Sigmoid colon (tissue), 4 donors: ENCODE data around the gene PRPH.

Source experiments
- POLR2A ChIP-seq, 2 donors: fragments of 450-650 bp; IDR thresholded peaks; one replicate each; pipeline ENCODE4 v1.6.1; 2016; ENCODE audit warnings: antibody characterized with exemption in 2 of 2, mild to moderate bottlenecking in 2 of 2, moderate library complexity in 2 of 2
- POLR2AphosphoS5 ChIP-seq, 4 donors: sonication (generic); formaldehyde crosslinking; IDR thresholded peaks; one replicate each; pipeline ENCODE4 v1.6.1; 2017; ENCODE audit warnings: antibody characterized with exemption in 4 of 4
- TF ChIP-seq, protein P1 (sequence below), 4 experiments: fragments of 450-650 bp in 3 of 4; fragments of 200-600 bp in 1 of 4; IDR thresholded peaks; one replicate each; pipeline ENCODE4 v1.5.1; 2016 to 2019; ENCODE audit warnings: antibody characterized with exemption in 4 of 4, mild to moderate bottlenecking in 3 of 4, moderate library complexity in 2 of 4

DNA sequence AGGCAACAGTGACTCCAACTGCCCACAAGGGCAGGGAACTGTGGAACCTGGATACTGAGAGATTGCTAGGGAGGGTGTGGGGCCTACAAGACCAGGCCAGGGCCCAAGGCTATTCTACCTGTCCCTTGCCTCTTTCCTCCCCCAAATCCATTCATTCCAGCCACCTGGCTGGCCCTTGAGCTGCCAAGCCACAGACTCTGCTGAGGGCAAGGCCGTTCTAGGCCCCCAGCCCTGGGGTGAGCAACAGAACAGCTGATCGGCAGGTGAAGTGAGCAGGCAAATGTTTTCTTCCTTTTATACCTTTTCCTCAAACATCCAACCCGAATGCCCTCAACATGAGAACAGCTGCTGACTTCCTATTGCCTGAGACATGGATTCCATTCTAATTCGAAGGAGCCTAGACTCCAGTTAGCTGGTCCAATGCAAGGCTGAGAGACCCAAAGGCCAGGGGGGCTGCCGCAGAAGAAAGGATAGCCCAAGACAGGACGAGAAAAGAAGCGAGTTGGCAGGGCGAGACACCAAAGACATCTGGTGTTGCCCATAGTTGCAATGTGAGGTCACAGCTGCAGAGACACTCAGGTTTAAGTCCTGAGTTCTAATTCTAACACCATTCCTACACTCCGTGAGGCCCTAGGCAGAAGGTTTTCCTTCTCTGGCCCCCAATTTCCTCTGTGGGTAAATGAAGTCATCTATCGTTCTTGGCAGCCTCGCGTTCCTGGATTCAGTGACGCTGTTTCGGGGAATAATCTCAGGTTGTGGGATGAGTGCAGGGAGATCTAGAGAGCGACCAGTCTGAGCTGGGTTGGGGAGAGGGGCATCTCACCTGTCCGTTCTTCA is 40.4 kb downstream of the PRPH start:
- TF ChIP-seq, protein P1, sequence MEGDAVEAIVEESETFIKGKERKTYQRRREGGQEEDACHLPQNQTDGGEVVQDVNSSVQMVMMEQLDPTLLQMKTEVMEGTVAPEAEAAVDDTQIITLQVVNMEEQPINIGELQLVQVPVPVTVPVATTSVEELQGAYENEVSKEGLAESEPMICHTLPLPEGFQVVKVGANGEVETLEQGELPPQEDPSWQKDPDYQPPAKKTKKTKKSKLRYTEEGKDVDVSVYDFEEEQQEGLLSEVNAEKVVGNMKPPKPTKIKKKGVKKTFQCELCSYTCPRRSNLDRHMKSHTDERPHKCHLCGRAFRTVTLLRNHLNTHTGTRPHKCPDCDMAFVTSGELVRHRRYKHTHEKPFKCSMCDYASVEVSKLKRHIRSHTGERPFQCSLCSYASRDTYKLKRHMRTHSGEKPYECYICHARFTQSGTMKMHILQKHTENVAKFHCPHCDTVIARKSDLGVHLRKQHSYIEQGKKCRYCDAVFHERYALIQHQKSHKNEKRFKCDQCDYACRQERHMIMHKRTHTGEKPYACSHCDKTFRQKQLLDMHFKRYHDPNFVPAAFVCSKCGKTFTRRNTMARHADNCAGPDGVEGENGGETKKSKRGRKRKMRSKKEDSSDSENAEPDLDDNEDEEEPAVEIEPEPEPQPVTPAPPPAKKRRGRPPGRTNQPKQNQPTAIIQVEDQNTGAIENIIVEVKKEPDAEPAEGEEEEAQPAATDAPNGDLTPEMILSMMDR (IDR thresholded peaks at IDR 0.05), result no peak
- TF ChIP-seq POLR2AphosphoS5 (IDR thresholded peaks at IDR 0.05) (no peak), POLR2A (IDR thresholded peaks at IDR 0.05) (no peak)
